ENCODE measurements around the gene ASPG.

The ASPG gene

DNA sequence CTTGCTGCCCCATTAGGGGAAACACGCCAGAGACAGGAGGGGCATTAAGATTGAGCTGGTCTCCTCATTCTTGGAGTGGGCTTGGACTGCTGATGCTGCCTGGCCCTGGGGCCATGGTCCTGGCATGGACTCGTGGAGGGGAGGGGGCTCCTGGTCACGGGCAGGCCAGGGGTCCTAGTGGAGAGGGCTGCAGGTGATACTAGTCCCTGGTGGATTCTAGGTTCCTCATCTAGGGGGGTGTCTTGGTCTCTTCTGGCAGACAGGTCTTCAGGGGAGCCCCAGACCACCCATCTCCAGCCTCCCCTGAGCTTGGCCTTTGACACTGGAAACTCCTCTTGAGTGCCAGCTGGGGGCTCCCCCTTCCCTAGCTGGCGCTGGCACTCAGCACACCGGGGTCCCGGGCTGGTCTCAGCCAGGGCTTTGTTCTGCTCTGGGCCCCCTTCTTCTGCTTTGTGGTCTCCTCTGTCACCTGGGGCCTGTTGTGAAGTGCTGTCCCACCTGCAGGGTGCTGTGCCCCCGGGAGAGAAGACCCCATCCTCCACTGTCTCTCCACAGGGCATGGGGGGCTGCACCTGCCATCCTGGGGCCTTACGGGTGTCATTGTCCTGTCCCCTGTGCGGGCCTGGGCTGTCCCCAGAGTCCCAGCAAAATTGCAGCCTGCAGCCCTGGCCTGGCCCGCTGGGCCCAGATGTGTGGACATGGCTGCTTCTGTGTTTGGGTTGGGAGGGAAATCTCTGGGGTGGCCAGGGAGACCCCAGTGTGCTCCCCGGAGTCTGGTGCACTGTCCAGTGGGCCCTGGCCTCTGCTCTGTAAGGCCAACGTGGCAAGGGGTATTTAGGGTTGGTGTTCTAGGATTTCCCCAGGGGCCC, 55.2 kb downstream of the ASPG start:
- DNase-seq (ENCODE audit: low read depth), result no peak
- no peak overlapping the region for H3K4me3 ChIP-seq (ENCODE audit: low read depth, low read length)
- TF ChIP-seq, protein P1, sequence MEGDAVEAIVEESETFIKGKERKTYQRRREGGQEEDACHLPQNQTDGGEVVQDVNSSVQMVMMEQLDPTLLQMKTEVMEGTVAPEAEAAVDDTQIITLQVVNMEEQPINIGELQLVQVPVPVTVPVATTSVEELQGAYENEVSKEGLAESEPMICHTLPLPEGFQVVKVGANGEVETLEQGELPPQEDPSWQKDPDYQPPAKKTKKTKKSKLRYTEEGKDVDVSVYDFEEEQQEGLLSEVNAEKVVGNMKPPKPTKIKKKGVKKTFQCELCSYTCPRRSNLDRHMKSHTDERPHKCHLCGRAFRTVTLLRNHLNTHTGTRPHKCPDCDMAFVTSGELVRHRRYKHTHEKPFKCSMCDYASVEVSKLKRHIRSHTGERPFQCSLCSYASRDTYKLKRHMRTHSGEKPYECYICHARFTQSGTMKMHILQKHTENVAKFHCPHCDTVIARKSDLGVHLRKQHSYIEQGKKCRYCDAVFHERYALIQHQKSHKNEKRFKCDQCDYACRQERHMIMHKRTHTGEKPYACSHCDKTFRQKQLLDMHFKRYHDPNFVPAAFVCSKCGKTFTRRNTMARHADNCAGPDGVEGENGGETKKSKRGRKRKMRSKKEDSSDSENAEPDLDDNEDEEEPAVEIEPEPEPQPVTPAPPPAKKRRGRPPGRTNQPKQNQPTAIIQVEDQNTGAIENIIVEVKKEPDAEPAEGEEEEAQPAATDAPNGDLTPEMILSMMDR (IDR thresholded peaks at IDR 0.05; ENCODE audit: insufficient read depth, low read depth, low read length, missing control alignments), result no peak

DNA sequence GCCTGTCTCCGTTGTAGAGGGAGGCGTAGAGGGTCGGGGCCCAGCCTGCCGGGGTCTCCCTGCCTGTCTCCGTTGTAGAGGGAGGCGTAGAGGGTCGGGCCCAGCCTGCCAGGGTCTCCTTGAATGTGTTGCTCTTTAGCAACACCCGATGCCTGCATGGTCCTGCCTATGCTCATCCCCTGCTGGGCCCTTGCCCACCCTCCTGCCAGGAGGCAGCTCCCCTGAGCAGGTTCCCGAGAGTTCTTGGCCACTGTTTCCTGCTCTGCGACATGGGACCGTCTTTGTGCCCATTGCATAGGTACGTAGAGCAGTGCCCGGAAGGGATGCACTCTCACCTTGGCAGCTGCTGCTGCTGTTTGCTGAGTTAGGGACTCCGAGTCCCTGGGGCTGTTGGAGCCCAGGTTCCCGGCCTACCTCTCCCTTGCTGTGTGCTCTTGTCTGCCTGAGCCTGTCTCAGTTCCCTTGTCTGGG, 56.2 kb downstream of the ASPG start:
- H3K4me3 ChIP-seq (ENCODE audit: low read depth, low read length), result no peak overlapping the region
- TF ChIP-seq, protein P1 (IDR thresholded peaks at IDR 0.05; ENCODE audit: insufficient read depth, low read depth, low read length, missing control alignments), result no peak
- DNase-seq (ENCODE audit: low read depth), result no peak

DNA sequence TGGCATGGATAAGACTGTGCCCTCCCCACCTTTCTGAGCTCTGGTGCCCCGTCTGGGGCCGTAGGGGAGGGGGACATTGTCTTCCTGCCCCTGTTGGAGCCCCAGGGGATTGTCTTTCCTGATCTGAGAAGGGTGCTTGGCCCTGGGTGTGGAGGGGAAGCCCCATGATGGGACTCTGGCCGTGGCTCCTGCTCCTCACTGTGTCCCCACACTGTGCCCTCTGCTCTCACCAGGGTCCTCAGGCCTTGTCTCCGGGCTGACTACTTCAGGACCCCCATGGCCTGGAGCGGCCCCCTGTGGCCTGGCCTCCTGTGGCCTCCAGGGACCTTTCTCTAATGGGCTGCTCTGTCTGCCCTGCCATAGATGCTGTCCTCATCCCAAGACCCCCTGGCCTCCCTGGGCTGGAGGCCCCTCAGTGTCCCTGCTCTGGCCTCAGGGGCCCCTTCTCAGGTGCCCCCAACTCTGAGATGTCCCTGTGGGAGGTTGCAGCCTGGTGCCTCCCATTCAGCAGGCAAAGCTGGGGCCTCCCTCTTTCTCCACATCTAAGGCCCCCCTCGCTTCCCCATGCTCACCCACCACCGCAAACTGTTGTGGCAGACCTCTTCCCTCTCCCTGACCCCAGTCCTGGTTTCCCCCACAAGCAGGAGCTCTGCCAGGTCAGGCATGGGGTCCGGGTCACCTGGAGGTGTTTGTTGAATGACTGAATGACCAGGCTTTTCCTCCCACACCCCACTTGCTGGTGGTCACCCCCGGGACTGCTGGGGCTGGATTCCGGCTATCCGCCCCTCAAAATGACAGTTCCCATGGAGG, 56.8 kb downstream of the ASPG start:
- TF ChIP-seq, protein P1 (IDR thresholded peaks at IDR 0.05; ENCODE audit: insufficient read depth, low read depth, low read length, missing control alignments), result no peak
- H3K4me3 ChIP-seq (ENCODE audit: low read depth, low read length), result no peak overlapping the region
- DNase-seq (ENCODE audit: low read depth), result no peak

DNA sequence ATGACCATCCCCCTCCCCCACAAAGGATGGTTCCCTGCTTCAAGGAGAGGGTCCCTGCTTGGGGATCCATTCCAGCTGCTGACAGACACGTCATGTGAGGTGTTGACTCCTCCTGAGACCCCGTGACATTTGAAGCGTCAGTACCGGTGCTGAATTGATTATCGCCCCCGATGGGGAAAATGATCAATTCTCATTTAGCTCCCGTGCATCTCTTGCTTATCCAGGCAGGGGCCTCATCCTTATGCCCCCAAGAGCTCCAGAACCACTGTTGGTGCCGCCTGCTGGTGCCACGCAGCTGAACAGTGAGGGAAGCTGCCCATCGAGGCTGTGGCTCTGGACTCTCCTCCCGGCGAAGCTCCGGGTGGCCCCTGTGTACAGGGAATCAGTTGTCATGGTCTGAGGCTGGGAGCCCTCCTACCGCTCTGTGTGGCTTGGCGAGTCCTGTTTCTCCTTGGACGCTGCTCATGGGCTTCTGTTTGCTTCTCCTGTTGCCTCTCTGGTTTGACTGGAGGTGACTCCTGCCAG, 57.5 kb downstream of the ASPG start:
- no peak overlapping the region for H3K4me3 ChIP-seq (ENCODE audit: low read depth, low read length)
- no peak for DNase-seq (ENCODE audit: low read depth)
- TF ChIP-seq, protein P1 (IDR thresholded peaks at IDR 0.05; ENCODE audit: insufficient read depth, low read depth, low read length, missing control alignments), result no peak

DNA sequence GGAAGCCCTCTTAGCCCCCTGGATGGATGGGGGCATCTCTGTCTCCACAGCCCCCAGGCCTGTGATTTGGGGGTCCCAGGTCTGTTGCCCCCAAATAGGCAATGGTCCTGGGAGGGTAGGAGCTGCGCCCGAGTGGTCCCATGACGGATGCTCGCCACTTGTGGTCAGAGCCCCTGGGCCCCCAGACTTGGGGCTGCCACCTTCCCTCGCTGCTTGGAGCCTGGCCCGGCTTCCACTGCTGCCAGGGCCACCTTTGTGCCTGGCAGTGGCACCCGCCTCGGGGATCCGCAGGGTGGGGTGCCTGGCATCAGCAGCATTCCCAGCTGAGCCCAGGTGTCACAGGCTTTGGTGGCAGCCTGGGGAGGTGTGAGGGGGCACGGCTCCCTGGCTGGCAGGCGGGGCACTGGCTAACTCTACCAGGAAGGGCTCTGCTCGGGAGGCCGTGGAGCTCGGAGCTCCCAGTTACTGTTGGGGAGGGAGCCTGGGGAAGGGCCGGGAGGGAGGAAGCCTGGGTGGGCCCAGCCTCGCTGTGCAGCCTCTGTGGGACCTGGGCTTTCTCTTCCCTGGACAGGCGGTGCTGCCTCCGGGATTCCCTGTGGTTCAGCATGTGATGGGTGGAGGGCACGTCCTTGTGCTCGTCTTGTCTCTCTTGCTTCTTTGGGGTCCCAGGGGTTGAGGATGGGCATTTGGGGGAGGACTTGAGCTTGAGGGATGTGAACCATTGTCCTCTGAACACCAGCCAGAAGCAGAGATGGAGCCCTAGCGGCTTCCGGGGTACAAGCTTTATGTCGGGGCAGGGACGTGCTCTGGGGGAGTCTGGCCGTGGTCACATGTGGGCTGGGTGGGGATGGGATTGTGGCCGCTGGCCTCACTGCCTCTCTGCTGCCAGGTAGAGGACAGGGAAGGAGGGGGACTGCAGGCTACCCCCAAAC, 58.3 kb downstream of the ASPG start:
- H3K4me3 ChIP-seq (ENCODE audit: low read depth, low read length), result no peak overlapping the region
- TF ChIP-seq, protein P1 (IDR thresholded peaks at IDR 0.05; ENCODE audit: insufficient read depth, low read depth, low read length, missing control alignments), result no peak
- no peak for DNase-seq (ENCODE audit: low read depth)

DNA sequence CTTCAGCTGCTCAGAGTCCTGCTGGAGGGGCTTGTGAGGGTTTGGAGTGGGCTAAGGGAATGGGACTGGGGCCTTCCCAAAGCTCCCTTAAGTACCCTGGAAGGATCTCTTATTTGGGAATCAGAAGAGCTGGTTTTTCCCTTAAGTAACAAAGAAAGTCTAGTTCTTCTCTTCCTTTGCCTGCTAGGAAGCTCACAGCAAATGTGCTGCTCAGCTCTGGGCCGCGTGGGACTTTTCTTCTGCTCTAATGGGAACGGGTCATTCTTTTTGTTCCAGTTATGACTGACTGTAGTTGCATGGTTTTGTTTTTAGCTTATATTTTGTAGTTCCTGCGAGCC, 58.9 kb downstream of the ASPG start:
- no peak for DNase-seq (ENCODE audit: low read depth)
- TF ChIP-seq, protein P1 (IDR thresholded peaks at IDR 0.05; ENCODE audit: insufficient read depth, low read depth, low read length, missing control alignments), result no peak
- no peak overlapping the region for H3K4me3 ChIP-seq (ENCODE audit: low read depth, low read length)

Data from GM12865 (cell line).